ENCODE results near the gene ANKRD62.

GRCh38 chr18:12072996-12073395 is 20.6 kb upstream of the ANKRD62 start:
- TF ChIP-seq POLR2AphosphoS5 (IDR thresholded peaks at IDR 0.05; ENCODE audit: borderline replicate concordance, low read depth, low read length) (no peak), EZH2 (IDR thresholded peaks at IDR 0.05) (no peak)

All from SK-N-MC (cell line).